ENCODE results near the gene C3orf62. TPM values are rescaled to one million over a fixed set of nuclear protein-coding genes. Genes with fewer than 3 reads are reported as not detected.
"Not testable (repeated sequence)": the region's sequence is repeated elsewhere in the genome, so short reads cannot be mapped to it uniquely, and the experiment has no call there.

The C3orf62 gene
- total and polyA plus RNA-seq, 4 donors, result 4.5 to 19.5 (median 9.3) TPM

- Histone ChIP-seq H3K4me1 (ENCODE audit: control insufficient read depth, insufficient read depth, low read length) (peaks cover 6% of the 10 kb centered on the region), H3K36me3 (ENCODE audit: control insufficient read depth, insufficient read depth, low read length) (no peaks in the 10 kb centered on the region), H3K4me3 (ENCODE audit: low read depth, low read length) (no peak overlapping the region), H3K27ac (ENCODE audit: low read depth, low read length) (no peak overlapping the region), H3K9me3 (ENCODE audit: control insufficient read depth, insufficient read depth, low read length) (no peaks in the 10 kb centered on the region), H3K27me3 (ENCODE audit: control insufficient read depth, insufficient read depth, low read length) (no peaks in the 10 kb centered on the region)
- WGBS (ENCODE audit: insufficient coverage), result no CpG with 5 or more reads among the region's 1 CpG
- DNase-seq (ENCODE audit: low read depth in 4 of 6, low spot score in 6 of 6), result peak in 1 of 6 donors; percentile 4
Measured at GRCh38 chr3:49255112-49255511, 21.9 kb downstream of the C3orf62 start.

DNA sequence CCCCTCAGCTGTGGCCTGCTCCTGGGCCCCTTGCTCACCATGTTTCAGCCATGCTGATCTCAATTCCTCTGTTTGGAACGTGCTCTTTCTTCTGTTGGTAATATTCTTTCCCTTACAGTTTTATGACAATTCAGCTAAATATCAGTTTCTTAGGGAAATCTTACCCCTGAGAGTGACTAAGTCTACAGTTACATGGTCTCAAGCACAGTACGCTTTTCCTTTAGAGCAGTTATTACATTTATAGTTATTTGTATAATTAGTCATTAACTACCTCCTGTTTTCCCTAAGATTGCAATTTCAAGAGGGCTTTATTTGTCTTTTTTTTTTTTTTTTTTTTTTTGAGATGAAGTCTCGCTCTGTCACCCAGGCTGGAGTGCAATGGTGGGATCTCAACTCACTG lies 23.5 kb downstream of the C3orf62 start:
- Histone ChIP-seq H3K4me3 (ENCODE audit: low read depth, low read length) (no peak overlapping the region), H3K4me1 (ENCODE audit: control insufficient read depth, insufficient read depth, low read length) (peaks cover 6% of the 10 kb centered on the region)
- WGBS (ENCODE audit: insufficient coverage), result no CpG with 5 or more reads among the region's 3 CpGs

DNA sequence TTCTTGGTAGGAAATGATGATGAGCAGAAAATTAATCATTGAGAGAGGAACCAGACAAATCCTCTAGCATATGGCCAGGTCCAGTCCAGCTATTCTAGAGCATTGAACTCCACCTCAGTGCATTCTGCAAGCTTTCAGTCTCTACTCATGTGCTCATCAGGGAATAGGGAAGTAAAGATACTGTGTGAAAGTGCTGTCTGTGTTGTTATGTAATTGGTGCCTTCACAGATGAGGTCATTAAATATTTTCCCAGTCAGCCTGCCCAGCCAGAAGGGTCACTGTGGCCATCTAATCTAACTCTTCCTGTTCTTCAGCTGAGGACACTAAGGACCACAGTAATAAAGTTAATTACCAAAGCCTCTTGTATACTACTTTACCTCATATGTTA lies 28.2 kb downstream of the C3orf62 start:
- no peaks in the 10 kb centered on the region for H3K36me3 ChIP-seq (ENCODE audit: control insufficient read depth, insufficient read depth, low read length)
- no peaks in the 10 kb centered on the region for H3K9me3 ChIP-seq (ENCODE audit: control insufficient read depth, insufficient read depth, low read length)
- peaks cover 3% of the 10 kb centered on the region for H3K4me1 ChIP-seq (ENCODE audit: control insufficient read depth, insufficient read depth, low read length)
- no peaks in the 10 kb centered on the region for H3K27me3 ChIP-seq (ENCODE audit: control insufficient read depth, insufficient read depth, low read length)
- no peak for DNase-seq (ENCODE audit: low read depth in 4 of 6, low spot score in 6 of 6)
- no peak overlapping the region for H3K4me3 ChIP-seq (ENCODE audit: low read depth, low read length)
- peak overlapping the region; percentile 25 for H3K27ac ChIP-seq (ENCODE audit: low read depth, low read length)

More for the DNA sequence above, 23.5 kb downstream of the C3orf62 start:
- DNase-seq (ENCODE audit: low read depth in 4 of 6, low spot score in 6 of 6), result no peak
- Histone ChIP-seq H3K36me3 (ENCODE audit: control insufficient read depth, insufficient read depth, low read length) (no peaks in the 10 kb centered on the region), H3K9me3 (ENCODE audit: control insufficient read depth, insufficient read depth, low read length) (no peaks in the 10 kb centered on the region), H3K27ac (ENCODE audit: low read depth, low read length) (no peak overlapping the region), H3K27me3 (ENCODE audit: control insufficient read depth, insufficient read depth, low read length) (no peaks in the 10 kb centered on the region)

DNA sequence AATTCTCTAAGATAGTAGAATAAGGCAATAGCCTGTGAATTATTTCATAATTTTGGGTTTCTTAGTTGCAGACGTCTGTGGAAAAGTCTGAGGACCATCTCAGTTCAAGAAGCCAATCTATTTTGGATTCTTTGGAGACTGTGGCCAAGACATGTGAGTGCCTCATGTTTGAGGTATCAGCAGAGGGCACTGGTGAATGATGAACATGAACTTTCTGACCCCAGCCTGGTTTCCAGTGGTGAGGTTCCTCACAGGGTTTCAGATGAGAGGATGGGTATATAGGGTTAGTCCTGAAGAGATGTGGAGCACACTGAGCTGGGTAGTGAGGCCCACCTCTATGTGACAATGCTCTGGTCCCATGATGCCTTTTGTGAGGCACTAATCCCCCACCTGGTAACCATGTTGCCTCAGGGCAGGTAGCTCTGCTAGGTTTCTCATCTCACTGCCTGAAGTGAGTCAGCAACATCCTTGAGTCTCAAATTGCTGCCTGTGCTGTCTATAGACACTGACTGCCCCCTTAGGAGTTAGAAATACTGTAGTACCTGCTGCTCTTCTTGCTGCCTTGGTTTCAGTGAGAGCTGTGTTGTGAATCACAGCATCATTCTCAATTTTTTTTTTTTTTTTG lies 32.3 kb downstream of the C3orf62 start:
- H3K4me1 ChIP-seq (ENCODE audit: control insufficient read depth, insufficient read depth, low read length), result no peaks in the 10 kb centered on the region
- H3K4me3 ChIP-seq (ENCODE audit: low read depth, low read length), result no peak overlapping the region
- WGBS (ENCODE audit: insufficient coverage), result 75% methylated on average over 1 of the region's 1 CpG
- no peak overlapping the region for H3K27ac ChIP-seq (ENCODE audit: low read depth, low read length)
- peak in 1 of 6 donors; percentile 32 for DNase-seq (ENCODE audit: low read depth in 4 of 6, low spot score in 6 of 6)
- H3K27me3 ChIP-seq (ENCODE audit: control insufficient read depth, insufficient read depth, low read length), result no peaks in the 10 kb centered on the region
- H3K9me3 ChIP-seq (ENCODE audit: control insufficient read depth, insufficient read depth, low read length), result no peaks in the 10 kb centered on the region
- H3K36me3 ChIP-seq (ENCODE audit: control insufficient read depth, insufficient read depth, low read length), result no peaks in the 10 kb centered on the region

- H3K27ac ChIP-seq (ENCODE audit: low read depth, low read length); DNase-seq (ENCODE audit: low read depth in 4 of 6, low spot score in 6 of 6); H3K27me3 ChIP-seq (ENCODE audit: control insufficient read depth, insufficient read depth, low read length); H3K4me3 ChIP-seq (ENCODE audit: low read depth, low read length); H3K4me1 ChIP-seq (ENCODE audit: control insufficient read depth, insufficient read depth, low read length); H3K9me3 ChIP-seq (ENCODE audit: control insufficient read depth, insufficient read depth, low read length); H3K36me3 ChIP-seq (ENCODE audit: control insufficient read depth, insufficient read depth, low read length): not testable (repeated sequence)
- 100% methylated on average over 1 of the region's 11 CpGs for WGBS (ENCODE audit: insufficient coverage)
Measured at GRCh38 chr3:49240091-49240490, 36.9 kb downstream of the C3orf62 start.

- Histone ChIP-seq H3K36me3 (ENCODE audit: control insufficient read depth, insufficient read depth, low read length) (no peaks in the 10 kb centered on the region), H3K4me3 (ENCODE audit: low read depth, low read length) (no peak overlapping the region), H3K9me3 (ENCODE audit: control insufficient read depth, insufficient read depth, low read length) (peaks cover 2% of the 10 kb centered on the region), H3K27me3 (ENCODE audit: control insufficient read depth, insufficient read depth, low read length) (no peaks in the 10 kb centered on the region), H3K27ac (ENCODE audit: low read depth, low read length) (no peak overlapping the region), H3K4me1 (ENCODE audit: control insufficient read depth, insufficient read depth, low read length) (no peaks in the 10 kb centered on the region)
- DNase-seq (ENCODE audit: low read depth in 4 of 6, low spot score in 6 of 6), result peak in 1 of 6 donors; percentile 20
- 72% methylated on average over 8 of the region's 9 CpGs for WGBS (ENCODE audit: insufficient coverage)
Measured at GRCh38 chr3:49238274-49239127, 38.5 kb downstream of the C3orf62 start.

GRCh38 chr3:49237344-49237743 lies 39.7 kb downstream of the C3orf62 start:
- DNase-seq (ENCODE audit: low read depth in 4 of 6, low spot score in 6 of 6), result no peak
- WGBS (ENCODE audit: insufficient coverage), result no CpG with 5 or more reads among the region's 3 CpGs

DNA sequence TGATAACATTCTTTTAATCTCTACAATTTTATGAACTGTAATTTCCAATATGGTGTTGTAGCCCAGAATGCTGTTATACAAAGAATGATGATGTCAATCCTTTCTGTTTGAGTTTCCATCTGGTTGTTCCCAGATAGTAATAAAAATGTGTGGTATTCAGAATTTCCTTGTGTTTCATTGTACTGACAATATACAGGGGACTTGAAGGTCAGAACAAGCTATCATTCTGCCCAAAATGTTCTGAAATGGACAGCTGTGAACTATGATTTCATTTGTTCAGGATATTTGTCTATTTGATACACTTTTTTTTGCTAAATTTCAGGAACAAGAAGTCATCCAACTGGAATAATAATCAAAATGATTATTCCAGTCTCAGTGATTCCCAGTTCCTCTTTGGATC lies 40.8 kb downstream of the C3orf62 start:
- DNase-seq (ENCODE audit: low read depth in 4 of 6, low spot score in 6 of 6), result no peak
- Histone ChIP-seq H3K4me1 (ENCODE audit: control insufficient read depth, insufficient read depth, low read length) (no peaks in the 10 kb centered on the region), H3K4me3 (ENCODE audit: low read depth, low read length) (no peak overlapping the region), H3K27me3 (ENCODE audit: control insufficient read depth, insufficient read depth, low read length) (no peaks in the 10 kb centered on the region), H3K27ac (ENCODE audit: low read depth, low read length) (no peak overlapping the region), H3K9me3 (ENCODE audit: control insufficient read depth, insufficient read depth, low read length) (peaks cover 2% of the 10 kb centered on the region), H3K36me3 (ENCODE audit: control insufficient read depth, insufficient read depth, low read length) (no peaks in the 10 kb centered on the region)

More at GRCh38 chr3:49237344-49237743, 39.7 kb downstream of the C3orf62 start:
- no peak overlapping the region for H3K4me3 ChIP-seq (ENCODE audit: low read depth, low read length)
- no peaks in the 10 kb centered on the region for H3K4me1 ChIP-seq (ENCODE audit: control insufficient read depth, insufficient read depth, low read length)
- no peaks in the 10 kb centered on the region for H3K36me3 ChIP-seq (ENCODE audit: control insufficient read depth, insufficient read depth, low read length)
- peaks cover 2% of the 10 kb centered on the region for H3K9me3 ChIP-seq (ENCODE audit: control insufficient read depth, insufficient read depth, low read length)
- no peak overlapping the region for H3K27ac ChIP-seq (ENCODE audit: low read depth, low read length)
- H3K27me3 ChIP-seq (ENCODE audit: control insufficient read depth, insufficient read depth, low read length), result no peaks in the 10 kb centered on the region

GRCh38 chr3:49228817-49229216 lies 48.2 kb downstream of the C3orf62 start:
- WGBS (ENCODE audit: insufficient coverage), result 98% methylated on average over 4 of the region's 5 CpGs
- not testable (repeated sequence) for H3K4me3 ChIP-seq (ENCODE audit: low read depth, low read length); H3K36me3 ChIP-seq (ENCODE audit: control insufficient read depth, insufficient read depth, low read length); H3K9me3 ChIP-seq (ENCODE audit: control insufficient read depth, insufficient read depth, low read length); H3K27me3 ChIP-seq (ENCODE audit: control insufficient read depth, insufficient read depth, low read length); H3K27ac ChIP-seq (ENCODE audit: low read depth, low read length); DNase-seq (ENCODE audit: low read depth in 4 of 6, low spot score in 6 of 6); H3K4me1 ChIP-seq (ENCODE audit: control insufficient read depth, insufficient read depth, low read length)

GRCh38 chr3:49222002-49222401 lies 55.0 kb downstream of the C3orf62 start:
- H3K4me1 ChIP-seq (ENCODE audit: control insufficient read depth, insufficient read depth, low read length), result peaks cover 8% of the 10 kb centered on the region
- H3K27ac ChIP-seq (ENCODE audit: low read depth, low read length), result no peak overlapping the region
- WGBS (ENCODE audit: insufficient coverage), result 100% methylated on average over 3 of the region's 3 CpGs
- no peak overlapping the region for H3K4me3 ChIP-seq (ENCODE audit: low read depth, low read length)
- DNase-seq (ENCODE audit: low read depth in 4 of 6, low spot score in 6 of 6), result no peak
- H3K27me3 ChIP-seq (ENCODE audit: control insufficient read depth, insufficient read depth, low read length), result no peaks in the 10 kb centered on the region
- H3K9me3 ChIP-seq (ENCODE audit: control insufficient read depth, insufficient read depth, low read length), result no peaks in the 10 kb centered on the region
- no peaks in the 10 kb centered on the region for H3K36me3 ChIP-seq (ENCODE audit: control insufficient read depth, insufficient read depth, low read length)
